IgD-negative memory B cell (primary cell): ENCODE measurements around the gene KASH5. TPM values are rescaled to one million over a fixed set of nuclear protein-coding genes. Genes with fewer than 3 reads are reported as not detected.

Experiments used
- H3K27ac Mint-ChIP-seq, 3 donors: one replicate each; pipeline ENCODE4 v1.8.0; 2020 to 2022; ENCODE audit warnings: mild to moderate bottlenecking in 3 of 3, mixed read lengths in 3 of 3, moderate library complexity in 1 of 3
- H3K27me3 Mint-ChIP-seq: one replicate; pipeline ENCODE4 v1.8.0; 2021; ENCODE audit warnings: mixed read lengths
- H3K36me3 Mint-ChIP-seq: one replicate; pipeline ENCODE4 v1.8.0; 2020; ENCODE audit warnings: mild to moderate bottlenecking, mixed read lengths
- H3K4me1 Mint-ChIP-seq, 3 donors: one replicate each; pipeline ENCODE4 v1.8.0; 2020 to 2022; ENCODE audit warnings: mixed read lengths in 3 of 3, mild to moderate bottlenecking in 1 of 3
- H3K4me3 Mint-ChIP-seq, 4 donors: one replicate each; pipeline ENCODE4 v1.8.0; 2020 to 2022; ENCODE audit warnings: mild to moderate bottlenecking in 4 of 4, mixed read lengths in 4 of 4, moderate library complexity in 3 of 4
- H3K9me3 Mint-ChIP-seq, 3 donors: one replicate each; pipeline ENCODE4 v1.8.0; 2020 to 2021; ENCODE audit warnings: mixed read lengths in 3 of 3, mild to moderate bottlenecking in 1 of 3
- polyA plus RNA-seq: library from polyadenylated mRNA; unstranded; fragments of 300-500 nt; fragmentation: Illumina TruSeq; gene quantifications from one replicate; pipeline ENCODE4 v1.2.3, GENCODE V29; 2021

Gene KASH5
- polyA plus RNA-seq, 1 donor from 2014 or later, result not detected

DNA sequence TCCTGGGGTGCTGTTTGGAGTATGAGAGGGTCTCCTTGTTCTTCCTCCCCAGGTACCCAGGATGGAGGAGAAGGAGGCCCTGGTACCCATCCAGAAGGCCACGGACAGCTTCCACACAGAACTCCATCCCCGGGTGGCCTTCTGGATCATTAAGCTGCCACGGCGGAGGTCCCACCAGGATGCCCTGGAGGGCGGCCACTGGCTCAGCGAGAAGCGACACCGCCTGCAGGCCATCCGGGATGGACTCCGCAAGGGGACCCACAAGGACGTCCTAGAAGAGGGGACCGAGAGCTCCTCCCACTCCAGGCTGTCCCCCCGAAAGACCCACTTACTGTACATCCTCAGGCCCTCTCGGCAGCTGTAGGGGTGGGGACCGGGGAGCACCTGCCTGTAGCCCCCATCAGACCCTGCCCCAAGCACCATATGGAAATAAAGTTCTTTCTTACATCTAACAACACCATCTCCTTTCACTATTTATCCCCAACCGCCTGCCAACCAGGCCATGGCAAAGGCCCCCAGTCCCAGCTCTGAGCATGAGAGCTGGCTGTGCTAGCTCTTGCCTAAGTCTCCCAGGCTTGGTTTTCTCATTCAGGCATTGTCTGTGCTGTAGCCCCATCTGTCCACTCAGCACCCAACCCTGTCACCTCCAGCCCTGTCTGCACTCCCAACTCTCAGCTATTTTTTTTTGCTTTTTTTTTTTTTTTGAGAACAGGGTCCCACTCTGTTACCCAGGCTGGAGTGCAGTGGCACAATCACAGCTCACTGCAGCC lies 13.2 kb upstream of the KASH5 start:
- H3K9me3 Mint-ChIP-seq, result peaks cover 0 to 4% (median 4%) of the 10 kb centered on the region in 3 donors
- H3K36me3 Mint-ChIP-seq, result no peaks in the 10 kb centered on the region
- no peak overlapping the region for H3K4me3 Mint-ChIP-seq
- H3K27me3 Mint-ChIP-seq, result peaks cover 6% of the 10 kb centered on the region
- H3K4me1 Mint-ChIP-seq, result peaks cover 0 to 4% (median 0%) of the 10 kb centered on the region in 3 donors
- H3K27ac Mint-ChIP-seq, result no peak overlapping the region

DNA sequence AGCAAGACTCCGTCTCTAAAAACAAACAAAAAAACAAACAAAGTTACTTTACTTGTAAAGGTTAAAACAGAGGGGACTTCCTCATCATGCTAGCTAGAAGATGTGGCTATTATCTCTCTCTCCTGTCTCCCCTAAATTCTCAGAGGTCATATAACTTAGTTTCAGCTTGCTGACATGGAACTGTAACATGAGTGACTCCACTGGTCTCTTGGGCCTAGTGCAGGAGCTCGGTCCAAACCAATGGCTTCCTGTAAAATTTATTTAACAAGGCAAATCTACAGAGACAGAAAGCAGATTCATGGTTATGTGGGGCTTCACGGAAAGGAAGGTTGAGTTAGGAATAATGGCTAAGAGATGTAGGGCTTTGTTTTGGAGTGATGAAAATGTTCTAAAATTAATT lies 9.5 kb upstream of the KASH5 start:
- peaks cover under 1 to 10% (median 6%) of the 10 kb centered on the region in 3 donors for H3K9me3 Mint-ChIP-seq
- peaks cover 0 to 5% (median 0%) of the 10 kb centered on the region in 3 donors for H3K4me1 Mint-ChIP-seq
- peaks cover 2% of the 10 kb centered on the region for H3K36me3 Mint-ChIP-seq
- H3K27ac Mint-ChIP-seq, result no peak overlapping the region
- peaks cover 6% of the 10 kb centered on the region for H3K27me3 Mint-ChIP-seq
- no peak overlapping the region for H3K4me3 Mint-ChIP-seq

DNA sequence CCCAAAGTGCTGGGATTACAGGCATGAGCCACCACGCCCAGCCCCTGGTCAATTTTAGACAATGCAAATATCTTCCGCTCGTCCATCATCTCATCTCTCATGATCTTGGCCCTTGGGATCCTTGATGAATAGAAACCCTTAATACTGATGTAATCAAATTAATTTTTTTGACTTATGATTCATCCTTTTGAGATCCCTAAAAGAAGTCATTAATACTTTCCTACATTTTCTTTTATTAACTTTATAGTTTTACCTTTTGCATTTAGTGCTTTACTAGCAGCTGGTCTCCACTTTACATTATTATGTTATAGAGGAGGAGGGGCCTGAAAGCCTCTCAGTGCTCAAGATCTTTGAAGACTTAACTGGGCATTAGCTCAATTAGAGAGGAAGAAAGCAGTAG lies 7.7 kb upstream of the KASH5 start:
- H3K9me3 Mint-ChIP-seq, result peaks cover 2 to 11% (median 10%) of the 10 kb centered on the region in 3 donors

DNA sequence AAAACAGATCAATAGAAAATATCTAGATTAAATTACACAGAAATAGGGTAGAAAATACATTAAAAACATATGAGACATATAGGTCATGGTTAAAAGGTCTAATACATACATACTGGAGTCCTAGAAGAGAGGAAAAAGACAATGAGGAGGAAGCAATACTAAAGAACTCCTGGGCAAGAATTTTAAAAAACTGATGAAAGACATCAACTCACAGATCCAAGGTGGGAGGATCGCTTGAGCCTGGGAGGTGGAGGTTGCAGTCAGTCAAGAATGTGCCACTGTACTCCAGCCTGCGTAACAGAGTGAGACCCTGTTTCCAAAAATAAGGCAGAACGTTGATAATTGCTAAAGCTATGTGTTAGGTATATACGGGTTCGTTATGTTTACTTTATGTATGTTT lies 5.4 kb upstream of the KASH5 start:
- H3K36me3 Mint-ChIP-seq, result peaks cover 2% of the 10 kb centered on the region
- H3K9me3 Mint-ChIP-seq, result peaks cover 2 to 11% (median 9%) of the 10 kb centered on the region in 3 donors
- no peak overlapping the region for H3K4me3 Mint-ChIP-seq
- no peaks in the 10 kb centered on the region for H3K27me3 Mint-ChIP-seq
- H3K4me1 Mint-ChIP-seq, result peaks cover 0 to 14% (median 1%) of the 10 kb centered on the region in 3 donors
- H3K27ac Mint-ChIP-seq, result no peak overlapping the region

More for the DNA sequence above, 7.7 kb upstream of the KASH5 start:
- H3K4me3 Mint-ChIP-seq, result no peak overlapping the region
- peaks cover 2% of the 10 kb centered on the region for H3K27me3 Mint-ChIP-seq
- H3K27ac Mint-ChIP-seq, result no peak overlapping the region
- H3K4me1 Mint-ChIP-seq, result peaks cover 0 to 9% (median 0%) of the 10 kb centered on the region in 3 donors
- peaks cover 2% of the 10 kb centered on the region for H3K36me3 Mint-ChIP-seq

DNA sequence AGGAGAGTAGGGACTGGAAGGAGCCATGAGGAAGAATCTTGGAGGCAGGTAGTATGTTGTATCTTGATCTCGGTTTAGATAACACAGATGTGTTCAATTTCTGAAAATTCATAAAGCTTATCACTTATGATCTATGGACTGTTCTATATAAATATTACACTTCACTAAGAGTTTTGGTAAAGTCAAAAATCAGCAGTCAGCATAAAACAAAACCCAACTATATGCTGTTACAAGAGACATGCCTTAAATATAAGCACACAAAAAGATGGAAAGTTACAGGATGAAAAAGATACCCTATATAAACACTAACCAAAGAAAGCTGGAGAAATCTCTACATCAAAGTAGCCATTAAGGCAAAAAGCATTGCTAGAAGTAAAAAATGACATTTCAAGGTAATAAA lies 4.5 kb upstream of the KASH5 start:
- no peaks in the 10 kb centered on the region for H3K27me3 Mint-ChIP-seq
- H3K4me1 Mint-ChIP-seq, result peaks cover 5 to 21% (median 5%) of the 10 kb centered on the region in 3 donors
- peaks cover 2% of the 10 kb centered on the region for H3K36me3 Mint-ChIP-seq
- H3K27ac Mint-ChIP-seq, result peak overlapping the region in 1 of 3 donors; percentile 49
- peak overlapping the region in 1 of 4 donors; percentile 39 for H3K4me3 Mint-ChIP-seq
- H3K9me3 Mint-ChIP-seq, result peaks cover 2 to 11% (median 9%) of the 10 kb centered on the region in 3 donors

DNA sequence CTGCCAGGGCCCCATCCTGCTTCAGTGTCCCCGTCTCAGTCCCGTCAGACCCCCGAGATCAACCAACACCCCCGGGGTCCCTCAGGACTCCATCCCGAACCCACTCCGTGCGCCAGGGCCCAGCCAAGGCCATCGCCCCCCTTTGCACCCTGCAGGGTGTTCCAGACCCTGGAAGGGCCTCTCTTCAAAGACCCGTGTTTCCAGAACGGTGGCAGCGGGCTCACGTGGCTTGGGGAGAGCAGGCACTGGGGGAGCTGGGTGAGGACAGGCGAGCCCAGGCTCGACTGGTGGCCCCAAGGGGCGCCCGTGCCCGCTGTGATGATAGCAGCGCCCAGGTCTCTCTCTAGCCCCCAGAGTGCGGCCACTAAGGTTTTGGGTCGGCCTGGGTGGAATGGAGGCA lies 1.4 kb downstream of the KASH5 start:
- Mint-ChIP-seq H3K27ac (peak overlapping the region in 2 of 3 donors; percentile 67 to 87), H3K4me1 (peaks cover 22 to 29% (median 26%) of the 10 kb centered on the region in 3 donors), H3K36me3 (no peaks in the 10 kb centered on the region), H3K4me3 (peak overlapping the region in 1 of 4 donors; percentile 50), H3K9me3 (no peaks in the 10 kb centered on the region), H3K27me3 (no peaks in the 10 kb centered on the region)

DNA sequence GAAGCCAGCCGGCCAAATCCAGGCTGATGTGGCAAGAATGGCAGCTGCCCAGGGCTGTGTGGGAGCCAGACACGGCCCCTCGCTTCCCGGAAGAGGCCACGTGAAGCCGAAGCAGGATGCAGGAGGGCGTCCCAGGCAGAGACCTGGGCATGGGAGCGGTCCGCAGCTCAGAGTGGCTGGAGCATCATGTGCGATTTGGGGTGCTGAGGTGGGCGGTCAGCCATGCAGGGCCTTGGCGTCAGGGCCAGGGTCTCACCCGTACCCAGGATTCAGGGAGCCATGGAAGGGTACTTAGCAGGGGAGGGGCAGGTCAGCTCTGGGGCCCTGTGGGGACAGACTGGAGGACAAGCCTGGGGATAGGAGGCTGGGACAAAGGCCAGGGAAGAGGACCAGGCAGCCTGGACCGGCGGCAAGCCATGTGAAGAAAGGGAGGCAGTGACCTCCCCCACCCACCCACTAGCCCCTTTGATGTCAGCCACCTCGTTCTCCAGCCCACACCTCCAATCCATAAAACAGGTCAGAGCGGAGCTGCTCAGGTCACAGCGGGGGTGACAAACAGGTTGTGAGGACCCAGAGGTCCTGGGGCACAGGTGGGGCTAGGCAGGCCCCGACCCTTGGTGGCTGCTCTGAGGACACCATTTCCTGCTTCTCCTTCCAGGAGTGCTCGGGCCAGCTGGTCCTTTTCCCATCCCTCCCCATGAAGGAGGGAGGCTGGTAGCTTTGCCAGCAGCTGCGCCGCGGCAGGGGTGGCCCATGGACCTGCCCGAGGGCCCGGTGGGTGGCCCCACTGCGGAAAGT lies 2.3 kb downstream of the KASH5 start:
- peaks cover 22 to 29% (median 26%) of the 10 kb centered on the region in 3 donors for H3K4me1 Mint-ChIP-seq
- H3K27ac Mint-ChIP-seq, result peak overlapping the region in 2 of 3 donors; percentile 67 to 87
- no peaks in the 10 kb centered on the region for H3K36me3 Mint-ChIP-seq
- peak overlapping the region in 3 of 4 donors; percentile 12 to 77 (median 63) for H3K4me3 Mint-ChIP-seq
- no peaks in the 10 kb centered on the region for H3K9me3 Mint-ChIP-seq
- H3K27me3 Mint-ChIP-seq, result no peaks in the 10 kb centered on the region

DNA sequence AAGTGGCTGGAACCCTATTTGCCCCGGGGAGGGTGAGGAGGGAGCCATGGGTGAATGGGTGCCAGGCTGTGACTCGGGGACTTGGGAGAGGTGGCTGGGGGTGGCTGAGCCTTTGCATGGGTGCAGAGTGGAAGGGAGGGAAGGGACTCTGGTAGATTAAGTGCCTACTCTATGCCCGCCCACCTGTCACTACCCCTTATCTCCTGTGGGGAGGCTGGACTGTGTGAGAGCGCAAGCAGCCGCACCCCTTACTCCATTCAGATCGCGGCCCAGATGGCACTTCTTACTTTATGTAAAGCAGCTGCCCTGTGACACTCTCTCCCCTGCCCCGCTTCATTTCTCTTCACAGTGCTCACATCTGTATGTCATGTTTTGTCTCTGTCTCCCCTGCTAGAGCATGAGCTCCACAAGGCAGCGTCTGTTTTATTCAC lies 2.9 kb downstream of the KASH5 start:
- Mint-ChIP-seq H3K36me3 (no peaks in the 10 kb centered on the region), H3K27me3 (no peaks in the 10 kb centered on the region), H3K27ac (peak overlapping the region; percentile 67 to 87 (median 84))

DNA sequence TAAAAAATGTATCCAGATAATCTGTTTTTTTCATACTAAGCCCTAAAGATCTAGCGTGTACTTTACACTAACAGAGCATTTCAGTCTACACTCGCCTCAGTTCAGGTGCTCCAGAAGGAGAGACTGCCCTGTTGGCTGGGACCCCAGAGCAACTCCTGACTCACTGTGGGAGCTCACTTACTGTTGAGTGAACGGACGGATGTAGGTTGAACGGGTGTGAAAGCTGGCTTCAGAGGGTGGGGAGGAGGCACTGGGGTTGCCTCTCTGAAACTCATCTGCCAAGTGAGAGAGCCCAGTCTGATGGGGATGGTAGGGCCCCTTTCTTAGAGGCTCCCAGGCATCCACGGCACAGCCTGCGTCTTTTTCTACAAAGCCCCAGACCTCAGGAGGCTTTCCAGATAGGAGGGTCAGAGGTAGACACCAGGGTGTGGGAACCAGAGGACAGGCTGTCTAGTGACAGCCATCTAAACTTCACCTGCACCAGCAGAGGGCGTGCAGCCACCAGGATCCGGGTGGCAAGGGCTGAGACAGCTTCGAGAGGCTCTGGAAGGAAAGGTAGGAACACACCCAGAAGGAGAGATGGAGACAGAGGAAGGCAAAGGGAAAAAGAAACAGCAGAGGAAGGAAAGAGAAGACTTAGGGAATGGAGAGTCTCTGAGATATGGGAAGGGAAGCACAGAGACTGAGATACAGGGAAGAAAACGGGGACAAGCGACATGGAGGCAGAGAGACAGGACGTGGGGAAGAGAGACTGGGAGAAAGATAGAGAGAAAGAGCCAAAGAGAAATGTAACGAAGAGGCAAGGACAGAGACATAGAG lies 3.7 kb downstream of the KASH5 start:
- Mint-ChIP-seq H3K4me1 (peaks cover 22 to 29% (median 26%) of the 10 kb centered on the region in 3 donors), H3K9me3 (no peaks in the 10 kb centered on the region), H3K4me3 (peak overlapping the region in 2 of 4 donors; percentile 16 to 51), H3K36me3 (no peaks in the 10 kb centered on the region), H3K27me3 (no peaks in the 10 kb centered on the region), H3K27ac (peak overlapping the region; percentile 52 to 87 (median 61))

More for the DNA sequence above, 2.9 kb downstream of the KASH5 start:
- peaks cover 22 to 29% (median 26%) of the 10 kb centered on the region in 3 donors for H3K4me1 Mint-ChIP-seq
- peak overlapping the region; percentile 44 to 84 (median 65) for H3K4me3 Mint-ChIP-seq
- no peaks in the 10 kb centered on the region for H3K9me3 Mint-ChIP-seq

DNA sequence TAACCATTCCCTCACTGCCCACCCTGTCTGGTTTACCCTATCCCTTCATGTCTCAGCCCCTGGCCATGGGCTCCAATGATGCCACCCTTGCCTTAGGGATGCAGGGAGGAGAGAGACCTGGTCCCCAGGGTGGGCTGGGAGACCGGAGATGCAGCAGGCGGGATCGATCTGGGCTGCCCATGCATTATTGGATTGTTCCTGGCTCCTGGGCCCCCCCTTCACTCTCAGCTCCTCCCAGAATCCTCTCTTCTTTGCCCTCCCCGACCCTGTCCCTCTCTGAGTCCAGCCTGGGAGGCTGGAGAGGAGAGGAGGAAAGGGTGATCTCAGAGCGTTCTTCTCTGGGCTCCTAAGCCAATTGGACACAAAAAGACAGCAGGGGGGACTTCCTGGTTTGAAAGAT lies 5.8 kb downstream of the KASH5 start:
- Mint-ChIP-seq H3K9me3 (no peaks in the 10 kb centered on the region), H3K4me3 (no peak overlapping the region), H3K27ac (no peak overlapping the region), H3K36me3 (no peaks in the 10 kb centered on the region), H3K4me1 (peaks cover 12 to 19% (median 18%) of the 10 kb centered on the region in 3 donors), H3K27me3 (peaks cover 1% of the 10 kb centered on the region)

DNA sequence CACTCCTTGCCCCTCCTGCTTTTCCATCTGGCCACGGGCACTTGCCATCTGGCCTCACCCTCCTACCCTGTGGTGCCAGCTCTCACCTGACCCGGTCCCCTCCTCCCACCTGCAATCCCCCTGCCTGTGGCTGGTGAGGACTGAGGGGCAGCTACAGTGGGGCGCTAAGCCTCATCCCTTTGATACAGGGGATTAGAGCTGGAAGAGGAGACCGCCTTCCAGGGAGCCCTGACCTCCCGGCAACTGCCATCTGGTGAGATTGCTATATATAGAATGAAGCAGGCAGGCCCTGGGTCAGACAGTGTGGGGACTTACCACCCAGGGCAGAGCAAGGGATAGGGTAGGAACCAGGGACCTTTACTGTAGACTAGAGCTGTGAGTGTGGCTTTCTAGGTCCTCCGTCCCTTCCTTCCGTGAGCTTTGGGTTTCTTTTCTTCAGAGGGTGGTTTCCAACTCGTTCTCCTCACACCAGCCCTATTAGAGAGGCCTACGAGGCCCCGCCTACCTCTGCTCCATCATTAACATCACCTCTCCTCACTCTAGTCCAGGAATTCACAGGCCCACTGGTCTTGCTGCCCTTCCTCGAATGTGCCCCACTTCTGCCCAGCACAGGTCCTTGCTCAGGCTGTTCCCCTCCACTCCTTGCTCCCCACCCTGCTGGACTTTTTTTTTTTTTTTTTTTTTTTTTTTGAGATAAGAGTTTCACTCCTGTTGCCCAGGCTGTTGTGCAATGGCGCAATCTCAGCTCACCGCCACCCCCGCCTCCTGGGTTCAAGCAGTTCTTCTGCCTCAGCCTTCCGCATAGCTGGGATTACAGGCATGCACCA lies 7.7 kb downstream of the KASH5 start:
- no peaks in the 10 kb centered on the region for H3K36me3 Mint-ChIP-seq
- peaks cover 12% of the 10 kb centered on the region in 3 donors for H3K4me1 Mint-ChIP-seq
- H3K4me3 Mint-ChIP-seq, result no peak overlapping the region
- H3K9me3 Mint-ChIP-seq, result no peaks in the 10 kb centered on the region
- peaks cover 1% of the 10 kb centered on the region for H3K27me3 Mint-ChIP-seq
- no peak overlapping the region for H3K27ac Mint-ChIP-seq

DNA sequence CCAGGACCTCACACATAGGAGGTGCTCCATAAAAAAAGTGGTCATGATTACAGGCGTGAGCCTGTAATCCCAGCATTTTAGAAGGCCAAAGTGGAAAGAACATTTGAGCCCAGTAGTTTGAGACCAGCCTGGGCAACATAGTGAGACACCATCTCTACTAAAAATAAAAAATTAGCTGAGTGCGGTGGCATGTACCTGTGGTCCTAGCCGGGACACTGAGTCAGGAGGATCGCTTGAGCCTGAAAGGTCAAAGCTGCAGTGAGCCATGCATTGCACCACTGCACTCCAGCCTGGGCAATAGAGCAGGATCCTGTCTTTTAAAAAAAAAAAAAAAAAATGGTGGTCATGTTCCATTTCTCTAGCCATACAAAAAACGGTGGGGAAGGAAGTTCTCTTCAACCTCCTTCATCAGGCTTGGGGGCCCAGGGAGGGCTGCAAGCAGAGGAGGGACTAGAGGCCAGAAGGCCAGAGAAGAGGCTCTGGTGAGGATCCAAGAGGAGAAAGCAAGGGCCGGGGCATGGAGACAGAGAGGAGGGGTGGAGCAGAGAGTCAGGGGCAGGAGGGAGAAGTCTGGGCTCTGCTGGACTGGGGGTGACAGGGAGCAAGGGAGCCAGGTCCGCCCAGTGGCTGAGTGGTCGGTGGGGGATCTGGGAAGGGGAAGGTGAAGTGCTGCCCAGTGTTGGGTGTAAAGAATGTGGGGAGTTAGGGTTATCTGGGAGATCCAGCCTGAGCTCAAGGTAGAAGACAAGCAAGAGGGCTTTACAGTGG lies 8.9 kb downstream of the KASH5 start:
- Mint-ChIP-seq H3K36me3 (no peaks in the 10 kb centered on the region), H3K4me1 (peaks cover 2 to 7% (median 3%) of the 10 kb centered on the region in 3 donors), H3K4me3 (no peak overlapping the region), H3K27me3 (peaks cover 1% of the 10 kb centered on the region), H3K27ac (no peak overlapping the region), H3K9me3 (no peaks in the 10 kb centered on the region)

DNA sequence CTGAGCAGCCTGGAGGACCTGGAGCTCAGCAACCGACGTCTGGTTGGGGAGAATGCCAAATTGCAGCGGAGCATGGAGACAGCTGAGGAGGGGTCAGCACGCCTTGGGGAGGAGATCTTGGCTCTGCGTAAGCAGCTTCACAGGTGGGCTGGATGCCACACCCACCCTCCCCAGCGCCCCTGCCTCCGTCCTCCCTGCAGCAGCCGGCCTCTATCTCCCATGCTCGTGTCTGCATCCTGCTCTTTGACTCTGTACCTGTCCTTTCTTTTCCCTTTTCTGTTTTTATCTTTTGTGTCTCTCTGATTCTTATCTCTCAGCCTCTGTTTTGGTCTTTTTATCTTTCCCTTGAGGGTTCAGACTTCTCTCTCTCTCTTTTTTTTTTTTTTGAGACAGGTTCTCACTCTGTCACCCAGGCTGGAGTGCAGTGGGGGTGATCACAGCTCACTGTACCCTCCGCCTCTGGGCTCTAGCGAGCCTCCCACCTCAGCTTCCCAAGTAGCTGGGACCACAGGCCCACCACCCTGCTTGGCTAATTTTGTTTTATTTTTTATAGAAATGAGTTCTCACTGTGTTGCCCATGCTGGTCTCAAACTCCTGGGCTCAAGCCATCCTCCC lies 10.1 kb downstream of the KASH5 start:
- H3K36me3 Mint-ChIP-seq, result no peaks in the 10 kb centered on the region
- H3K4me3 Mint-ChIP-seq, result no peak overlapping the region
- H3K27ac Mint-ChIP-seq, result no peak overlapping the region
- peaks cover 0 to 5% (median 3%) of the 10 kb centered on the region in 3 donors for H3K4me1 Mint-ChIP-seq
- no peaks in the 10 kb centered on the region for H3K9me3 Mint-ChIP-seq
- peaks cover 1% of the 10 kb centered on the region for H3K27me3 Mint-ChIP-seq
